ENCODE measurements around the gene MN1. TPM values are rescaled to one million over a fixed set of nuclear protein-coding genes. Genes with fewer than 3 reads are reported as not detected.

The MN1 gene
- polyA plus RNA-seq, 3 donors: 0.06 to 0.38 (median 0.29) TPM

GRCh38 chr22:27747396-27748221, 53.9 kb downstream of the MN1 start:
- TF ChIP-seq CTCF (IDR thresholded peaks at IDR 0.05): peak; percentile 25
- Mint-ChIP-seq H3K27ac (peak overlapping the region in 3 of 7 donors; percentile 0 to 68 (median 30)), H3K4me3 (no peak overlapping the region), H3K27me3 (ENCODE audit: low read depth in 3 of 3) (peaks cover 3 to 14% (median 8%) of the 10 kb centered on the region in 3 donors), H3K36me3 (no peaks in the 10 kb centered on the region), H3K4me1 (peaks cover 20% of the 10 kb centered on the region), H3K9me3 (no peaks in the 10 kb centered on the region)
- Histone ChIP-seq H3K27me3 (ENCODE audit: control insufficient read depth in 2 of 2, insufficient read depth in 2 of 2, low read length in 2 of 2) (no peaks in the 10 kb centered on the region), H3K4me2 (replicated peaks; ENCODE audit: extremely low read depth, low read length, poor library complexity, severe bottlenecking) (no peak overlapping the region), H3K79me2 (ENCODE audit: insufficient read depth, low read length) (no peaks in the 10 kb centered on the region), H2AFZ (ENCODE audit: insufficient read depth, low read depth, low read length, poor library complexity, severe bottlenecking) (no peak overlapping the region), H3K9ac (ENCODE audit: insufficient read depth, low read length, poor library complexity, severe bottlenecking) (no peak overlapping the region), H3K4me1 (ENCODE audit: control insufficient read depth in 1 of 2, insufficient read depth in 2 of 2, low read length in 2 of 2) (peaks cover 0 to 13% of the 10 kb centered on the region in 2 donors), H3K9me3 (replicated peaks in 1 of 2; ENCODE audit: control insufficient read depth in 1 of 2, insufficient read depth in 1 of 2, low read length in 2 of 2) (no peaks in the 10 kb centered on the region), H3K4me3 (replicated peaks in 1 of 3; ENCODE audit: low read depth in 2 of 3, low read length in 3 of 3) (no peak overlapping the region), H3K27ac (ENCODE audit: low read depth in 1 of 2, low read length in 2 of 2) (no peak overlapping the region), H3K36me3 (replicated peaks in 1 of 2; ENCODE audit: control insufficient read depth in 1 of 2, insufficient read depth in 2 of 2, low read length in 2 of 2) (no peaks in the 10 kb centered on the region), H4K20me1 (ENCODE audit: insufficient read depth, low read length) (no peaks in the 10 kb centered on the region)
- intact Hi-C loops (cut with micrococcal nuclease): loop anchor here in 1 of 2 donors (5.0 kb wide), 1 partner anchor 60 kb away; no protein-coding TSS in a partner anchor
- peak in 2 of 3 donors; percentile 18 to 53 for DNase-seq
- 80% methylated on average over 7 of the region's 13 CpGs for WGBS (ENCODE audit: insufficient coverage)

DNA sequence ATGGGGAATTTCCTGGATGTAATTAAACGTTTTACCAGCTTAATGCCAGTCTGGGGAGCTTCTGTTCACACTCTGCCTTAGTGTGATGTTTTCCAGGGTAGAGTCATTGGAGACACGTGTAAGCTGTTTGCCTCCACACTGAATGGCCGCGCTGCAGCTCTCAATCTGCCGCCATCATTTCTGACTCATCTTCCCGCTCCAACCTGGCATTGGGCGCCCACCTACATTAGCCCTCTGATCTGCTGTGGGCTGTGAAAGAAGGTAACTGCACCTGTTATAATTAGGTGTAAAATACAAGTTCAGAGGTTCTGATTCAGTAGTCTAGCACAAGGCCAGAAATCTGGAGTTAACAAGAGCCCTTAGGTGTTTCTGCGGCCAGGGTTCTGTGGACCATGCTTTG, 54.6 kb downstream of the MN1 start:
- Mint-ChIP-seq H3K36me3 (no peaks in the 10 kb centered on the region), H3K27me3 (ENCODE audit: low read depth in 3 of 3) (peaks cover 3 to 14% (median 8%) of the 10 kb centered on the region in 3 donors)

More for the DNA sequence above, 54.6 kb downstream of the MN1 start:
- Histone ChIP-seq H3K79me2 (ENCODE audit: insufficient read depth, low read length) (no peaks in the 10 kb centered on the region), H3K4me1 (ENCODE audit: control insufficient read depth in 1 of 2, insufficient read depth in 2 of 2, low read length in 2 of 2) (peaks cover 0 to 13% of the 10 kb centered on the region in 2 donors), H3K9ac (ENCODE audit: insufficient read depth, low read length, poor library complexity, severe bottlenecking) (no peak overlapping the region), H3K4me3 (replicated peaks in 1 of 3; ENCODE audit: low read depth in 2 of 3, low read length in 3 of 3) (no peak overlapping the region), H3K4me2 (replicated peaks; ENCODE audit: extremely low read depth, low read length, poor library complexity, severe bottlenecking) (no peak overlapping the region), H3K27me3 (ENCODE audit: control insufficient read depth in 2 of 2, insufficient read depth in 2 of 2, low read length in 2 of 2) (no peaks in the 10 kb centered on the region), H3K9me3 (replicated peaks in 1 of 2; ENCODE audit: control insufficient read depth in 1 of 2, insufficient read depth in 1 of 2, low read length in 2 of 2) (no peaks in the 10 kb centered on the region), H3K36me3 (replicated peaks in 1 of 2; ENCODE audit: control insufficient read depth in 1 of 2, insufficient read depth in 2 of 2, low read length in 2 of 2) (no peaks in the 10 kb centered on the region), H4K20me1 (ENCODE audit: insufficient read depth, low read length) (no peaks in the 10 kb centered on the region), H3K27ac (ENCODE audit: low read depth in 1 of 2, low read length in 2 of 2) (no peak overlapping the region), H2AFZ (ENCODE audit: insufficient read depth, low read depth, low read length, poor library complexity, severe bottlenecking) (no peak overlapping the region)
- no peak for TF ChIP-seq CTCF (IDR thresholded peaks at IDR 0.05)
- peaks cover 20% of the 10 kb centered on the region for H3K4me1 Mint-ChIP-seq
- H3K27ac Mint-ChIP-seq: no peak overlapping the region
- H3K4me3 Mint-ChIP-seq: no peak overlapping the region
- intact Hi-C loops (cut with micrococcal nuclease): loop anchor here in 1 of 2 donors (5.0 kb wide), 1 partner anchor 60 kb away; no protein-coding TSS in a partner anchor
- no peak for DNase-seq
- 78% methylated on average over 2 of the region's 8 CpGs for WGBS (ENCODE audit: insufficient coverage)
- no peaks in the 10 kb centered on the region for H3K9me3 Mint-ChIP-seq

All from CD14-positive monocyte (primary cell).